SKM-1 treated with dmso at 0.1 percent for 144 hours (cell line): ENCODE results near the gene PARVA.
"Not testable (repeated sequence)": the region's sequence is repeated elsewhere in the genome, so short reads cannot be mapped to it uniquely, and the experiment has no call there.

Experiments
- DNase-seq: peaks from one replicate; lab custom pipeline; 2025; ENCODE audit not compliant: unreplicated experiment; lab: John Stamatoyannopoulos, UW

PARVA gene

DNA sequence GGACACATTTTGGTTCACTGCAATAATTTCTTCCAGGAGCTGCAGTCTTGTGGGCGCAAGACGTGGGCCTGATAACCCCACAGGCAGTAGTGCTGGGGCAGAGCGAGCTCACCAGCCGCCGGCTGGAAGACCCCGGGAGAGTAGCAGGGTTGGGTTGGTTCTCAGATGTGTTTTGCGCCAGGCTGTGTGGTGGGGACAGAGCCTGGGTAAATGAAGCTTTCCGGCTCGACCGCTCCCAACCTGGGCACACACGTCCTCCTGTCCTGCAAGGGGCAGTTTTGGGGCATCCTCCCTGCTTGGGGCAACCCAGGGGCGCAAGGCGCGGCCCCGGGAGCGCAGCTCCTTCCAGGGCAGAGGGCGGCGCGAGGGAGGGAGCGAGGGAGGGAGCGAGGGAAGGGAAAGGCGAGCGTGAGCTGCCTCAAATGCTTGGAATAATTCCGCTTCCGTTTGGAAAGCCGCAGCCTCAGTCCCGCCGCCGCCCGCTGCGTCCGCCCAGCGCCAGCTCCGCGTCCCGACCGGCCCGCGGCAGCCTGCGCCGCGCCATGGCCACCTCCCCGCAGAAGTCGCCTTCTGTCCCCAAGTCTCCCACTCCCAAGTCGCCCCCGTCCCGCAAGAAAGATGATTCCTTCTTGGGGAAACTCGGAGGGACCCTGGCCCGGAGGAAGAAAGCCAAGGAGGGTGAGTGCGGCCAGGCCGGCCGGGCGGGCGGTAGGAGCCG lies at the start of gene PARVA:
Gene PARVA (plus strand): TSS at position 466 of the 718 bp plus-strand sequence. CDS start 77 bp downstream, at position 543.
- DNase-seq = no peak

DNA sequence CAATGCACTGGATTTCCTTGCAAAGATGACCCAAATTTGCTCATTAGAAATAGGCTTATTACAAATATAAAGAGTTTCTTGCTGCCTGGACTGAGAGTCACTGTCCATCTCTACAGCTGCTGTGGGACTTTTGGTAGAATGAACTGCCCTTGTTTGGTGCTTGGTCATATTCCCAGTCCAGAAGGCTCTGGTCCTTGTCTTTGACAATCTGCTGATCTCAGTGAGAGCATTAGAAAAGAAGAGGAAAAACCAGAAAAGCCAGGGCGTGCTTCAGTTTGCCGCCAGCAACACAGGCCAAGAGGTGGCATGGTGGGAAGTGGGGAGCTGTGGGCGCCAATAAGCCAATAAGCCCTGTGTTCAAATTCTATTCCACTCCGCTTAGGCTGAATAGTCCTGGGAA lies 48.2 kb upstream of the PARVA start:
- DNase-seq = no peak

DNA sequence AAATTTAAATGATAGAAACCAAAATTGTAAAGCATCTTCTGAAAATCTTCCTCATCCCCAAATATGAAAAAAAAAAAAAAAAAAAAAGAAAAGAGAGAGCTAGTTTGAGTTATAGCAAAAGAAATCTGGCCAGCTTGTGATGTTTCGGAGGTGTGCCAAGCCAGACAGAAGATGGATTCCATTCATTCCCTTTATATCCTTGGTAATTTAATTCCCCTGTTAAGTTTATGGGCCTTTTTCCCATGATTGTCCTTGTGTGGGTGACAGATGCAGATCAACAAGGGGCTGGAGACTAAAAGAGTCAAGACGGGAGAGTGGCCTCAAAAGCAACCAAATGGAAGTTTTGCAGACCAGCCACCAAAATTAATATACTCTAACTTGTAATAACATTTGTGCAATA lies 47.6 kb upstream of the PARVA start:
- no peak for DNase-seq

DNA sequence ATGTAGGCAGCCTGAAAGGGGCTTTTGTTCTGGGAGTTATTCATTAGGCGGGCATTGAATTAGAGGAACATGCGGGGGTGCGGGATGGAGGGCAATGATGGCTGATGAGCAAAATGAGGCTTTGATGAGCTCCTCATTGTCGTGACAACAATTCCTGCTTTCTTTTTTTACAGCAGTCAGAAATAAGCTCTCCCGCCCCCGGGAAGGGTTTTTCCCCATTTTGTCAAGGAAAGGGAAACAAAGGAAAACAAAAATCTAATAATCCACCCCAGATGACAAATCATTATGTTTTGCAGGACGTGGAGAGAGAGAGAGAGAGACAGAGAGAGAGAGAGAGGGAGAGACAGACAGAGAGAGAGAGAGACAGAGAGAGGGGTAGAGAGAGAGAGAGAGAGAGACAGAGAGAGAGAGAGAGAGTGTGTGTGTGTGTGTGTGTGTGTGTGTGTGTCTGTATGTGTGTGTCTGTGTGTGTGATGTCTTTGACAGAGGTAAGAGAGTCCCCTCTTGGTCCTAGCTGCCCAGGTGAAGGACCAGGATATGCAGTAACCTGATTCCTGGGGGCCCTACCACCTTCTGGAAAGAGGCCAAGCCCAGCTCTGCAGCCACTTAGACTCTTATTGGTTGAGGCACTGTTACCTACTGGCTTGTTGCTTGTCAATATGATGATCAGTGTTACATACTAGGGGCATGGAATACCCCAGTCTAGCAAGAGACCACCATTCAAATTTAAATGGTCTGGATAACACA lies 46.7 kb upstream of the PARVA start:
- no peak for DNase-seq

DNA sequence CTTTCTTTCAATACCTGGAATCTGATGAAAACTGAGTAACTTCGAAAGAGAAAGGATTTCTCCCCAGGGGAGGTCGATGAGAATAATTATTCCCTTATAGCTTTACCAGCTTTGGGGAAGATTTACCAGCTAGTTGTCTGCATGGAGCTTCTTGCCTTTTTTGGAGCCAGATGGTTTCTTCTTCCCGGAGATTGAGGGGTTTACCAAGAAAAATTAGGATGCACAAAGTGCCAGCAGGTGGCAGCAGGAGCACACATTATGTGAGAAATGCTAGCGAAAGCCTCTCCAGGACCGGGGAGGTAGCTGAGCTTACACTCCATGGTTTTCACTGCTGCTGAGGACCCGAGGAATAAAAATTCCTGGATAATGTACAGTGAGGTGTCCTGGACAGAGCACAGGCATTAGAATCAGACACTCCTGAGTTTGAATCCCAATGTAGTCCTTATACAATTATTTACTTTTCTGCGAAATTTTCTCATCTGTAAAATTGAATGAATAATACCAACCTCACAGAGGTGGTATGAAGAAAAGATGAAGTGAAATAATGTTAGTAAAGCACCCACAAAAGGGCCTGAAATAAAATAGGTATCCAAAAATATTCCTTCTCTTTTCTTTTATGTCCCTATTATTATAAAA lies 46.0 kb upstream of the PARVA start:
- peak; percentile 47 for DNase-seq

- DNase-seq = no peak
Observed at GRCh38 chr11:12343526-12343925, 33.8 kb upstream of the PARVA start.

DNA sequence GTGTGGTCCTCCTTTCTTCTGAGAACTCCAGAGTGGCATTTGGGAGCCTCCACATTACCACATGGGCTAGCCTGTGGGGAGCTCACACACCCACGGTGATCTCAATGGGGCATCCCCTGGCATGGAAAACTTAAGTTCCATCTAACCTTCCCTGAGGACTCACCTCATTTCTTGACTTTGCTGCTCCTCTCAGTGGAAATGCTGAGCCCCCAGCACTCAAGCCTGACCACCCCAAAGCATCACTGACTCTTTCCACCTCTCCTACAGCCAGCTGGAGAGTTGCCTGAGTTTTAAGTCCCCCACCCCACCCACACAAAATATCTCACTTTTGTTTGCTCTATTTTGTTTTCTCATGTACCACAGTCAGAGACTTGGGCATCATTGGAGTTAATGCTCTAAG lies 23.8 kb upstream of the PARVA start:
- DNase-seq = no peak

DNA sequence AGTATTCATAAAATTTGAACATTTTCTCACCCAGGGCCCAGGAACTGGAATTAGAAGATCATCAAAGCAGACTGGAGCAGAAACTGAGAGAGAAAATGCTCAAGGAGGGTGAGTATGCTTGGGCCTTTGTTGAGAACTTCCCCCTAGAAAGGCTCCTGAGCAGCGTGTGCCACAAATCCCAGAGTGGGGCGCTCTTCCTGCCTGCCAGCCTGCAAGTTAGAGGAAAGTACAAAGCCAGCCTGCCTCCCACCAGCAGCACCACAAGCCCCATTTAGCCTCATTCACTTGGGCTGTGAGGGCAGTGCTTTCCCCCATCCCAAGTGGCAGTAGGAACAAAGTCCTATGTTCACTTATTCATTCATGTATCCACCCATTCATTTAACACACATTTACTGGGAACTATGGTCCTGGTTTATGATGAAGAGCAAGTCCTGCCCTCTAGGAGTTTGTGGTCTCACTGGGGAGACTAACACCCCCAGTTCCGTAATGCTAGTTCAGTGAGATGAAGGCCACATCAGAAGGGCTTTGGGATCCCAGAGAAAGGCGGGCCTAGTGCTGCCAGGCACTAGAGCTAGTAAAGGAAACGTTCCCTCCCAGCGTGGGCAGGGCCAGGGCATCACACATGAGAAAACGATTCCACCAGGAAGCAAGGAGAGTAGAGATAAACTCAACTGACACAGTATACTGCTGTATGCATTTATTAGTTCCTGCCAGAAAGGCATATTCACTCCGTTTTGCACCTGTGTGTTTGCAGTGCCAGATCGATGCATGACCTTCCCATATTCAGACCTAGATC lies 22.4 kb upstream of the PARVA start:
- DNase-seq = no peak

- DNase-seq = no peak
Observed at GRCh38 chr11:12356944-12357655, 20.3 kb upstream of the PARVA start.

DNA sequence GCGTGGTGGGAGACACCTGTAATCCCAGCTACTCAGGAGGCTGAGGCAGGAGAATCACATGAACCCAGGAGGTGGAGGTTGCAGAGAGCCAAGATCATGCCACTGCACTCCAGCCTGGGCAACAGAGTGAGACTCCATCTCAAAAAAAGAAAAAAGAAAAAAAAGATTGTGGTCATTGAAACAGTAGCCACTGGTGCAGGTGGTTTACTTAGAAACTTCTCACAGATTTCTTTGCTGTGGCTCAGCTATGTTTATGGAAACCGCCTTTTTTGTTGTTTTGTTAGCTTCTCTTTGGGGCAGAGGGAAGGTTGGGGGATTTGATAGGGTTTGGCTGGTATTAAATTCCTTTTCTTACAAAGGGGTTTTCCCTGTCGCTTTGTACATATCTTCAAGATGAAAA lies 19.7 kb upstream of the PARVA start:
- DNase-seq = not testable (repeated sequence)

GRCh38 chr11:12358302-12359188 lies 18.8 kb upstream of the PARVA start:
- no peak for DNase-seq

DNA sequence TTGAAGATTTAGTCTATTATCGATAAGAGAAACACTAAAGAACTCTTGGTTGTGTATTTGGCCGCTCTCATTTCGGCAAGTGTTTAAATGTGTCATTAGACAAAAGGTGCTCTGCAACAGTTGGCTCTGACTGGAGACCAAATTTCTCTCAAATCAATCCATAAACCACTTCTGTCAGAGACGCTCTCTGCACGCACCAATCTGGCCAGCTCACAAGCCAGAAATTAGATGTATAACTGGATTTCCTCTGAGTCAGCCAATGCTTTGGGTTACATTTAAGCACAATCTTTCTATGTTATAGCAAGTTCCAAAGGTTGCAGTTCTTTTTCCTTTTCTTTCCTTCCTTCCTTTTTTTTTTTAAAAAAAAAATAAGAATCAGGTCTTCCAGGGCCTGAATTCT lies 17.6 kb upstream of the PARVA start:
- DNase-seq = no peak

- DNase-seq = no peak
Observed at GRCh38 chr11:12361682-12362081, 15.7 kb upstream of the PARVA start.

- no peak for DNase-seq
Observed at GRCh38 chr11:12362857-12363256, 14.5 kb upstream of the PARVA start.

- DNase-seq = no peak
Observed at GRCh38 chr11:12363373-12363772, 14.0 kb upstream of the PARVA start.

DNA sequence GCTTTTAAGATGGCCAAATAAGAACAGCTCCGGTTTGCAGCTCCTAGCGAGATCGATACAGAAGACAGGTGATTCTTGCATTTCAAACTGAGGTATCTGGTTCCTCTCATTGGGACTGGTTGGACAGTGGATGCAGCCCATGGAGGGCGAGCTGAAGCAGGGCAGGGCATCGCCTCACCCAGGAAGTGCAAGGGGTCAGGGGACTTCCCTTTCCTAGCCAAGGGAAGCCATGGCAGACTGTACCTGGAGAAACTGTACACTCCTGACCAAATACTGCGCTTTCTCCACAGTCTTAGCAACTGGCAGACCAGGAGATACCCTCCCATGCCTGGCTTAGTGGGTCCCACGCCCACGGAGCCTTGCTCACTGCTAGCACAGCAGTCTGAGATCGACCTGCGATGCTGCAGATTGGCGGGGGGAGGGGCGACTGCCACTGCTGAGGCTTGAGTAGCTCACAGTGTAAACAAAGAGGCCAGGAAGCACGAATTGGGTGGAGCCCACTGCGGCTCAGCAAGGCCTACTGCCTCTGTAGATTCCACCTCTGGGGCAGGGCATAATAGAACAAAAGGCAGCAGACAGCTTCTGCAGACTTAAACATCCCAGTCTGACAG lies 11.3 kb upstream of the PARVA start:
- DNase-seq = not testable (repeated sequence)

DNA sequence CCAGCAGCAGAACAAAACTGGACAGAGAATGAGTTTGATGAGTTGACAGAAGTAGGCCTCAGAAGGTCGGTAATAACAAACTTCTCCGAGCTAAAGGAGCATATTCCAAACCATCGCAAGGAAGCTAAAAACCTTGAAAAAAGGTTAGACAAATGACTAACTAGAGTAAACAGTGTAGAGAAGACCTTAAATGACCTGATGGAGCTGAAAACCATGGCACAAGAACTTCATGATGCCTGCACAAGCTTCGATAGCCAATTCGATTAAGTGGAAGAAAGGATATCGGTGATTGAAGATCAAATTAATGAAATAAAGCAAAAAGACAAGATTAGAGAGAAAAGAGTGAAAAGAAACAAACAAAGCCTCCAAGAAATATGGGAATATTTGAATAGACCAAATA lies 10.3 kb upstream of the PARVA start:
- DNase-seq = not testable (repeated sequence)

DNA sequence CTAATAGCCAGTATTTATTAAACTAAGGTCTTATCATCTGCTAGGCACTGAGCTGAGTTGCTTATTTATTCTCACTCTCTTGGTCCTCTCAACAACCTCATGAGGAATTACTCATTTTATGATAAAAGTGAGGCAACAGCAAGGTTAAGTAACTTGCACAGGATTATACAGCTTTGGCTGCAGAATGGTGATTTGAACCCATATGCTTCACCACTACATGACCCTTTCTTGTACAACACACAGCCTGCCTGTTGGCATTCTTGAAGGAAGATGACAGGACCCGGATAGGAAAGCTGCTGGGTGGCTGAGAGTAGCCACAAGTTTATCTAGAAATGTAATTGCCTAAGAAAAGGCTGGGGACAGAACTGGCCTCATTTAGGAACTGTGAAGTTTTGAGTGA lies 5.3 kb upstream of the PARVA start:
- DNase-seq = no peak

DNA sequence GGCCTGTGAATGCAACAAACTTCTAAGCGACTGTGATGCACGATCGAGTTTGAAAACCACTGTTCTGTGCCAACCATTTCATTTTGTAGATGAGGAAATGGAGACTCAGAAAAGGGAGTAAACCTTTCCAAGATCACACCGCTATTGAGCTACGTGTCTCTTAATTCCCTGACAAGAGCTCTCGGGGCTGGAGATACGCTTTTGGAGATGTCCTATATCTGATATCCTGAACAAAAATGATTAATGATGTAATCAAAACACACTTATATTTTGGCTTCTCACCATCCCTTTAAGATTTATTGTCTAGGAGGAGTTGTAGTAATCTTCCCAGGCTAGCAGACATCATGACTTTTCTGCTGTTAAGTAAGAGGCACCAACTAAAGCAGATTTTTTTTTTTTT lies 1.7 kb upstream of the PARVA start:
- DNase-seq = no peak
